GM12873 (cell line): ENCODE measurements around the gene GPR151.

Experiments used
- TF ChIP-seq, protein P1 (sequence below): IDR thresholded peaks from 2 replicates; pipeline ENCODE4 v1.5.1; 2012; ENCODE audit warnings: low read depth, mild to moderate bottlenecking, moderate library complexity, low read length, control low read depth; ENCODE audit not compliant: insufficient read depth; ENCODE audit errors: missing control alignments

GPR151 gene

DNA sequence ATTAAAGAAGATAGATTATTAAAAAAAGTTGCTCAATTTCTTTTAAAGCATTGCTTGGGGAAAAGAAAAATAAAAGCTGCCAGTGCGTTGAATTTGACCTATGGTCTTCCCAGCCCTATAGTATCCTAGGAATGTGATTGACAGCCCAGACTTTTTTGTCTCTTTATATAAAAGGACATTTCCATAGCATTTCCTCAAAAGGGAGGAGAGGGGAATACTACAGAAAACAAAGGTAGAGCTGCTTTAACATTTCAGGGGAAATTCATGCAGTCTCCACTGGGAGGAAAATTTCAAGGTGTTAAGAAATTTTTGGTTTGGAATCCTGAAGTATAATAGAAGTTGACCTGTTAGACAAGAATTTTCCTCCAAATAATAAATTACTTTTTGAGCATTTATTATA lies 17.9 kb upstream of the GPR151 start:
- TF ChIP-seq, protein P1, sequence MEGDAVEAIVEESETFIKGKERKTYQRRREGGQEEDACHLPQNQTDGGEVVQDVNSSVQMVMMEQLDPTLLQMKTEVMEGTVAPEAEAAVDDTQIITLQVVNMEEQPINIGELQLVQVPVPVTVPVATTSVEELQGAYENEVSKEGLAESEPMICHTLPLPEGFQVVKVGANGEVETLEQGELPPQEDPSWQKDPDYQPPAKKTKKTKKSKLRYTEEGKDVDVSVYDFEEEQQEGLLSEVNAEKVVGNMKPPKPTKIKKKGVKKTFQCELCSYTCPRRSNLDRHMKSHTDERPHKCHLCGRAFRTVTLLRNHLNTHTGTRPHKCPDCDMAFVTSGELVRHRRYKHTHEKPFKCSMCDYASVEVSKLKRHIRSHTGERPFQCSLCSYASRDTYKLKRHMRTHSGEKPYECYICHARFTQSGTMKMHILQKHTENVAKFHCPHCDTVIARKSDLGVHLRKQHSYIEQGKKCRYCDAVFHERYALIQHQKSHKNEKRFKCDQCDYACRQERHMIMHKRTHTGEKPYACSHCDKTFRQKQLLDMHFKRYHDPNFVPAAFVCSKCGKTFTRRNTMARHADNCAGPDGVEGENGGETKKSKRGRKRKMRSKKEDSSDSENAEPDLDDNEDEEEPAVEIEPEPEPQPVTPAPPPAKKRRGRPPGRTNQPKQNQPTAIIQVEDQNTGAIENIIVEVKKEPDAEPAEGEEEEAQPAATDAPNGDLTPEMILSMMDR, result no peak

DNA sequence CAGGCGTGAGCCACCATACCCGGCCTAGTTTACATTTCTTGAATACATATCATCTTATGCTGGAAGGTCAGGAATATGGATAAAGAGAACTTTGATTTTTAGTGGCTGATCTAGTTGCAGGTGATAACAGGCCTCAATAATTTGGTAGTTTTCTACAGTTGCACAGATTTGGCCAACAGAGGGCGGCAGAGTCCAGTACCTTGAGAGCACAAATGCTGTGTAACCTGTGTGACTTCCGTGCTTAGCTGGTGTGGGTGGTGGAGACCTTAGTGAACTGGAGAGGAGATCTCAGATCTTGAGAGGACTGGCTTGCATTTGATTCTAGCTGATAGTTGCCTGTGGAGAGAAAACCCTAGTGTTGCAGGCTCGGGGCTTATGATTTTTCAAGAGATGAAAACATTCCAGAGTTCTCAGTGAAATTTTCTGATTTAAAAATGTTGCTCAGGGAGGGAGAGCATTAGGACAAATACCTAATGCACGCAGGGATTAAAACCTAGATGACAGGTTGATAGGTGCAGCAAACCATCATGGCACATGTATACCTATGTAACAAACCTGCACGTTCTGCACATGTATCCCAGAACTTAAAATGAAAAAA lies 17.4 kb upstream of the GPR151 start:
- TF ChIP-seq, protein P1, result peak; percentile 90

DNA sequence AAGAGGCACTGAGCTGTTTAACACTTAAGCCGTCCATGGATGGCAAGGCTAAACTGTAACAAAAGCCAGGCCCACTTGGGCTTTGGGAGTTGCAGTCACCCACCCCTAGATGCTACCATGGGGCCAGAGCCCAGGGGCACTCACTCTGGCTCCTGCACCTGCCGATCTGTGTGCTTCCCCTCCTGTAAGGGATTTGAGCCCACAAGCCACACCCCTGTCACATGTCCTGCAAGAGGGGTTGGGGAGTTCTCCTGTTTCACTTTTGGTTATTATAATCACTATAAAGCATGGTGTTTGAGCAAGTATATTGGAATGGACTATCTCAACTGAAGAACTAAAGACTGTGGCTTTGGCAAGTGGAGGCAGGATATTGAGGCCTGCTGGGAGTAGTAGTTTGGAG lies 14.0 kb upstream of the GPR151 start:
- TF ChIP-seq, protein P1, result no peak

DNA sequence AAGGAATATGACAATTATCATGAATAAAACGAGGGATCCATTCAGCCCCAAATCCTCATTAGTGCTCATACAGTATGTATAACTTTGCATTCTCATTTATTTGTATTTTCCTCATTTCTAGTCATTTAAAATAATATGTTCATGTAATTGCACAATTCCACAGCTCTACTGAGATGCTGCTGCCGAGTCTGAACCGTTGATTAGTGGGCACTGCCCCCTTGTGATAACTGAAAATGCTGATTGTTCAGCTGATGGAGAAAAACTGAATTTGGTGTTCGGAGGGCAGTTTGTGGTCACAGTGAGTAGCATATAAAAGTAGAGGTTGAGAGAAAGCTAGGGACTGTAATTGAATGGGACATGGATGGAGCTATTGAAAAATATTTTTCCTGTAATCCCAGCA lies 12.2 kb upstream of the GPR151 start:
- TF ChIP-seq, protein P1, result no peak

DNA sequence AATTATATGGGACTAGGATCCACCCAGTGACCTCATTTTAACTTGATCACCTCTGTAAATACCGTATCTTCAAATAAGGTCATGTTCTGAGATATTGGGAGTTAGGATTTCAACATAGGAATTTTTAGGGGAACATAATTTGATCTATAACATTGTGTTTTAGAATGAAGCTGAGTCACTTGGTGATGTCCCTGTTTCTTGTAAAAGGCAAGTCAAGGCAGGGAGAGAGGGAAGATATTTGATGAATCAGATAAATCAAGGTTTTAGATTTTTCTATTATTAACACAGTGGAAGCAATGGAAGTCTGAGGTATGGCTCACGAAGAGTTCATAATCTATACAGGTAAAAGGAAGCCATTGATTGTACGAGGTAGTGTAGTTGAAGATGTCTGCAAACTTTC lies 11.8 kb upstream of the GPR151 start:
- TF ChIP-seq, protein P1, result no peak

DNA sequence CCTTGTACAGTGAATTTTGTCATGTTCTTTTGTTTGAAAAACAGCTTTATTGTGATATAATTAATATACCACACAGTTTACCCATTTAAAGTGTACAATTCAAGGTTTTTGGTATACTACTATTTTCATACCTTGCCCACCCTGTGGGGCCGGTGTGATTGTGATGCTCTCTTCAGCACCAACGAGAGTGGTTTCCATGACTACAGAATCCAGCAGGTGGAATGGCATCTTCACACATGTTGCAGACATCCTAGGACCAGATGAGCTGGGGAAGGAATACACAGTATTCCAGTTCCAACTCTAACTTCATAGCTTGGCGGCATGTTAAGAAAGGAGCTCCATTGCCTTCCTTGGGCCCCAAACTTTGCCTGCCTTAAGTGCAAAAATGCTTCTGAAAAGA lies 7.7 kb upstream of the GPR151 start:
- TF ChIP-seq, protein P1, result no peak

DNA sequence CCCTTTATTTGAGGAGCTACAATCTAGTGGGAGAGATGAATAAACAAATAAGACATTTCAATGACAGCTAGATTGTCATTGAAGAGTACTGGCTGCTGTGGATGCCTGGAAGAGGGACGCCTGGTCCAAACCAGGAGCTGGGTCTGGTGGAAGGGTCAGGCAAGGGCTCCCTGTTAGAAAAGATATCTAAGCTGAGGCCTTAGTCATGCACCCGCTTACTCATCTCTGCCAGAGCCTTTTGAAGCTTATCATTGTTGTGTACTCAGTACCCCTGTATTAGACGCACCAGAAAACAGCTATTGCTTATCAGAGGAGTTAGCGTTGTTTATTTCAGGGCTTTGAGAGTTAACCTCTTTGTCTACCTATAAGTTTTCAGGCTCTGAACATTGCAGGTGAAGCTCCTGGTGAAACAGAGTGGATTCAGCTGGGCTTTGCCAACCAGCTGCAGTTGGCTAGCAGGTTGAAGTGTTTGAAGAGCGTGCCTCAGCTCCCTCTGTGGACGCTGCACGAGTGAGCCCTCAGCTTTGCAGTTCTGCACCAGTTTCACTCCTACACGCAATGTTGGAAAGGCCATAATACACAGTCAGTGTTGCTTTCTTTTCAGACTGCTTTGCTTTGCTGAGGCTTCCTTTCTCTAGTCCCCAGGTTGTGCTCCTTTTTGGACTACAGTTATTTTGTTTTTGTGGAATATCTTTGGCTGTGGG lies 5.6 kb upstream of the GPR151 start:
- TF ChIP-seq, protein P1, result no peak
